Limb (tissue), 2 donors: ENCODE data around the gene FOXQ1.

Experiments used
- DNase-seq, 2 donors: peaks; one replicate each; pipeline ENCODE4 v3.0.0-alpha.2; 2016; ENCODE audit errors: extremely low spot score in 2 of 2

Gene FOXQ1

GRCh38 chr6:1290086-1290485 lies 21.8 kb upstream of the FOXQ1 start:
- no peak for DNase-seq

DNA sequence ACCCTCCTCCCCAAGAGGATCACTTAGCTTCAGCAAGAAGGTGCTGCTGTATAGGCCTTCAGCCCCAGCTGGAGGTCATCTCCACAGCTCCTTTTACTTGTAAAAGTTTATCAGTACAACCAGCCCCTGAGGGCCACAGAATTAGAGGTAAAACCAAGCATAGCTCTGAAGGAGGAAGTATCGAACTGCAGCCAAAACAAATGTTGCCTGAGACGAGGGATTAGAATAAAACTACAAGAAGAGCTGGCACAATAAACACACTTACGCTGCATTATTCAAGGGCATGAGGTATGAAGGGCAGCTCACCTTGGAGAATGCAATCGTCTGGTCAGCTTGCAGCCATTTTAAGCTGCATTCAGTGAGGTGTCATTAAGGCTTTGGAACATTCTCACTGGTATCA lies 21.1 kb upstream of the FOXQ1 start:
- no peak for DNase-seq

DNA sequence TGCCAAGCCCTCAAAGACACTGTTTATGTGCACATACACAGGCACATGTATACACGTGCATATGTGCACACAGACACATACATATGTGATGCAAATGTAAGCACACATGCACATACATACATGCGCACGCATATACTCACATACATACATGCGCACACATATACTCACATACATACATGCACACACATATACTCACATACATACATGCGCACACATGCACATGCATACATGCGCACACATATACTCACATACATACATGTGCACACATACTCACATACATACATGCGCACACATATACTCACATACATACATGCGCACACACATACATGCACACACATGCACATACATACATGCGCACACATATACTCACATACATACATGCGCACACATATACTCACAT lies 20.5 kb upstream of the FOXQ1 start:
- no peak for DNase-seq

GRCh38 chr6:1295420-1295819 lies 16.5 kb upstream of the FOXQ1 start:
- no peak for DNase-seq

- DNase-seq, result no peak
Measured at GRCh38 chr6:1296079-1296478, 15.8 kb upstream of the FOXQ1 start.

DNA sequence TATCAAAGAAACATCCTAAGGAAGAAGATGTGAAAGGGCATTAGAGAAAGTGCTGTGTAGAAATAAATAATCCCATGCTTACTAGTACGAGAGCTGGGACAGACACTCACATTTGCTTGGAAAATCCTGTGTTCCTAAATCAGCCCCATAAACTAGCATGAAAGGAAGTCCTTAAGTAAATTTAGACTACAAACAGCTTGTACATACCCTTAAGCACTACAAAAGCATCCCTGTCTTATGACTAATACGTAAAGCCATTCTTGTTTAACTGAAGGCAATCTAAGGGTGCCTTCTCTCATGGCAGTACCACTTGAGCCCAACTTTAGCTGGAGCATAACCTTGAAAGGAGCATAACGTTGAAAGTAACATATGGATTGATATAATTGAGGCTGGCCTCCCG lies 15.4 kb upstream of the FOXQ1 start:
- no peak for DNase-seq

- no peak for DNase-seq
Measured at GRCh38 chr6:1297746-1298145, 14.2 kb upstream of the FOXQ1 start.

GRCh38 chr6:1298768-1299167 lies 13.1 kb upstream of the FOXQ1 start:
- no peak for DNase-seq

- no peak for DNase-seq
Measured at GRCh38 chr6:1306133-1306532, 5.8 kb upstream of the FOXQ1 start.

- DNase-seq, result no peak
Measured at GRCh38 chr6:1309366-1309765, 2.5 kb upstream of the FOXQ1 start.

DNA sequence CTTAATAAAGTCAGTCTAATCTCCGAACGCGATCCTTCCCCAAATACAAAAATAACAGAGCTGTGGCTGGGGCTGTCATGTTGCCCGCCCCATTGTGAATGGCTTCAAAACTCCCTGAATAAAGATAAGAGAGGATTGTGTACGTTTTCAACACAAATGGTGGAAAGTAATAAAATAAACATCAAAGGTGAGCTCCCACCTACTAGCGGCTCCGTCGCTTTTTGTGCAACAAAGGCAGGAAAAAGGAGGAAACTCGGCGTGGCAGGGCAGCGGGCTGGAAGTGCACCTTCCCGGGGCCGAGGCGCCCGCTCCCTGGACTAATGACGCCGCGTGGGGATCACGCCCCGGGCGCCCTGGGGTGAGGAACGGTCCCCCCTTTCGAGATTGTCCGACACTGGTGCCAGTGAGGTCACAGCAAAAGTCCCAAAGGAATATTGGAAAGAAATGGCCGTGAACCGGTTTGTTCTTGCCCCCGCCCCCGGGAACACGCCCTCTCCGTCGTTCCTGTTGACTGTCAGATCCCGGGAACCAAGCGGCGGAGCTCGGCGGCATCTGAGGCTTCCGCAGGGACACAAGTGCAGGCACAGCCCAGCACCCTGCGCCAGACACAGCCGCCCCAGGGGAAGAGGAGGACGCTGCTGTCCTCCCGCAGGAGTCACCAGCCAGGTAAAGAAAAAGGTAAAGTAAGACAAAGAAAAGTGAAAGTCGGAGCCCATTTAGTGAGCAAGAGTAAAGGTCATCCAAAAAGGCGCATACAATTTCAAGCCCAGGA lies 1.1 kb upstream of the FOXQ1 start:
- DNase-seq, result peak in 1 of 2 donors; percentile 45

GRCh38 chr6:1312203-1312472 lies 240 bp downstream of the FOXQ1 start:
- DNase-seq, result no peak

DNA sequence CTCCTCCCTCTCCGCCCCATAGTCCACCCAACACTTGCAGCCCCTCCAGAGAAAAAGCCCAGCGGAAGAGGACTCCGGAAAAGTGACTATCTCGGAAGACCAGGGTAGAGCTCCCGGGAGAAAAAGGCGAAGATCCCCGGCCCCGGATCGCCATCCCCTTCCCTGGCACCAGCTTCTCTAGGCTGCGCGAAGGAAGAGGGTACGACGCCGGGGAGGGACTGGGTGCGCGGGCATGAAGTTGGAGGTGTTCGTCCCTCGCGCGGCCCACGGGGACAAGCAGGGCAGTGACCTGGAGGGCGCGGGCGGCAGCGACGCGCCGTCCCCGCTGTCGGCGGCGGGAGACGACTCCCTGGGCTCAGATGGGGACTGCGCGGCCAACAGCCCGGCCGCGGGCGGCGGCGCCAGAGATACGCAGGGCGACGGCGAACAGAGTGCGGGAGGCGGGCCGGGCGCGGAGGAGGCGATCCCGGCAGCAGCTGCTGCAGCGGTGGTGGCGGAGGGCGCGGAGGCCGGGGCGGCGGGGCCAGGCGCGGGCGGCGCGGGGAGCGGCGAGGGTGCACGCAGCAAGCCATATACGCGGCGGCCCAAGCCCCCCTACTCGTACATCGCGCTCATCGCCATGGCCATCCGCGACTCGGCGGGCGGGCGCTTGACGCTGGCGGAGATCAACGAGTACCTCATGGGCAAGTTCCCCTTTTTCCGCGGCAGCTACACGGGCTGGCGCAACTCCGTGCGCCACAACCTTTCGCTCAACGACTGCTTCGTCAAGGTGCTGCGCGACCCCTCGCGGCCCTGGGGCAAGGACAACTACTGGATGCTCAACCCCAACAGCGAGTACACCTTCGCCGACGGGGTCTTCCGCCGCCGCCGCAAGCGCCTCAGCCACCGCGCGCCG lies 822 bp downstream of the FOXQ1 start:
- DNase-seq, result peak in 1 of 2 donors; percentile 57

GRCh38 chr6:1313384-1313766 lies 1.5 kb downstream of the FOXQ1 start:
- DNase-seq, result no peak

DNA sequence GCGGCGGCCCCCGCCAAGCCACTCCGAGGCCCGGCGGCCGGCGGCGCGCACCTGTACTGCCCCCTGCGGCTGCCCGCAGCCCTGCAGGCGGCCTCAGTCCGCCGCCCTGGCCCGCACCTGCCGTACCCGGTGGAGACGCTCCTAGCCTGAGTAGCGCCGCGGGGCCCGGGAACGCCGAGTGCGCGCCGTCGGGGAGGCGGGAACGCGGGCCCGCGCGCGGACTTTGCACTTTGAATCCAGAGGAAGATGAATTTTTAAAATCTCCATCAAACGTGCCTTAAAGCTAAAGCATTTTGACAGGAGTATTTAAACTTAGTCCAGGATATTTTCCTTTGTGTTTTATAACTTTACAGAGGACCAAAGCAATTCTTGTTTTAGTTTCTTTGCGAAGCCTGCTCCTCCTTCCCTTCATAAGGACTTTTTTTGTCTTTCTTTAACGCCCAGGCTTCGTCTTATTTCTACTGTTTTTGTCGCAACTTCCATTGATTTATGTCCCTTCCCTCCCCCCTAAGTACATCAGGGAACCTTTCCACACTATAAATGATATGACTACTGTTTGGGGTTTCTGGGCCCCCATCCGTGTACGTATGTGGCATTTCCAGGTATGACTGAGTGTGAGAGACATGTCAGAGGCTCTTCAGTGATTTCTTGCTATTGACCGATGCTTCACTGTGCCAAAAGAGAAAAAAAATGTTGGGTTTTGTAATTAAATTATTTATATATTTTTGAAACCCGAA lies 2.0 kb downstream of the FOXQ1 start:
- peak in 1 of 2 donors; percentile 52 for DNase-seq

GRCh38 chr6:1314617-1315016 lies 2.7 kb downstream of the FOXQ1 start:
- DNase-seq, result no peak

DNA sequence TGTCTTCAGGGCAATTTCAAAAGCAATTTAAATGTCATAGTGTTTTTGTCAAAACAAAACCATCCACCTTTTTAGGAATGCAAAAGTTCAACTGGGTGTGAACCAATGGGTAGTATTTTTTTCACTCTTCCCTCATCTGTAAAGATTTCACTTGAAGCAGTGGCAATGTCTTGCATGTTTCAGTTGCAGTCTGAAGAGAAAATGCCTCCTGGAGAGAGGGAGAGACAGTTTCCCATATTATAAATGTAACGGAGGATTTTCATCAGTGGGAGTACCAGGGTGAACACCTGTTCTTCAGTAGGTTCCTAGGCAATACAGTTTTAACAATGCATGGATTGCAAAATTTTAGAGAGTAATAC lies 3.3 kb downstream of the FOXQ1 start:
- no peak for DNase-seq

DNA sequence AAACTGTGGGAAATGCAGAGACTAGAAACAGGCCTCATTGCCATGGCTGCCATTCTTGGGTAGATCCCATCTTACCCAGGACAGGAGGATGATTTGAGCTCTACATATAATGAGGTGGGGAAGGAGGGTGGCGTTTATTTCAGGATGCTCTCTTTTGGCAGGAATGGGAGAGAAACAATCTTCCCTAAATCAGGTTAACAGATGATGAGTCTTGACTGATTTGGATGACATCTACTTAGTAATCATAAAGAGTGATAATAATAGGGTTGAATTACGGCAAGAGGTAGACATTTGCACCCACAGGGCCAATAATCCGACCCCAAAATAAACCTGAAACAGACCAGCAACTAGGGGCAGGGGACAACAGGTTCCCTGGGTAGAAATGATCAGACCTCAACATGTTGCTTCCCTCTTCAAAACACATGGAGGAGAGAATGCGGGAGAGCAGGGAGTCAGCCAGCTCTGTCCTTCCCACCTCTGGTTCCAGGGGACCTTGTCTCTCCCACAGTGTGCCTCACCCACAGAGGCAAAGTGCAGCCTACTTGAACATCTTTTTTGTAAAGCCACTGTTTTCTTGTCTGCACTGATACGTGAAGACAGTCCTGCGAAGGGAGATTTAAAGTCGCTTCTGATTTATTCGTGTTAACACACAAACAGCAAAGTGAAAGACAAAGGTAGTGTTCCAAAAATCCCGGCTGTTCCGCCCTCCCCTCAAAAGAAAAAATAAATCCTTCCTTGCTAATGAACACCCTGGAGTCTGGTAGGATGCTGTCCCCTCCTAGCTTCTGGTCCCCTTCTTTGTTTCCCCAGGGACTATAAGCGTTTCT lies 3.9 kb downstream of the FOXQ1 start:
- DNase-seq, result no peak

GRCh38 chr6:1316489-1316971 lies 4.6 kb downstream of the FOXQ1 start:
- peak in 1 of 2 donors; percentile 55 for DNase-seq

DNA sequence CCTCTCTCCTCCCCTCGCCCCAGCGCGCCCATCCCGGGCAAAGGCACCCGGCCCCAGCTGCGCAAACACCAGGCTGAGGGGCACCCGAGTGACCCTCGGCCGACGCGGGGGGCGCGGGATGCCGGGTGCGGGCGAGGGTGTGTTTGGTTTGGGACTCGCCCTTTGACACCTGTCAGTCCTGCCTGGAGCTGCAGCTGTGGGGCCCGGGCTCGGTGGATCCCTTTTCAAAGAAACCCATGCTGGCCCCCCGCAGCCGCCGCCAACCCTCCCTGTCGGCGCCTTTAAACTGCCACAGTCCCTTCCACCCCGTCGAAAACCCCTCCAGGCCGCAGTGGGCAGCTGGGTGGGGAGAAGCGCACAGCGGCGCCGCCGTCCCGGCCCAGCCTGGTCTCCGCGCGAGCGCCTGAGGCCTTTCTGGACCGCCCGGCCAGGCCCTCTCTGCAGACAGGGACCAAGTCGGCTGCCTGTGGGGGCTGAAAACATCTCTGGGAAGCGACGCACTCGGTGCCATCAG lies 5.5 kb downstream of the FOXQ1 start:
- DNase-seq, result no peak

DNA sequence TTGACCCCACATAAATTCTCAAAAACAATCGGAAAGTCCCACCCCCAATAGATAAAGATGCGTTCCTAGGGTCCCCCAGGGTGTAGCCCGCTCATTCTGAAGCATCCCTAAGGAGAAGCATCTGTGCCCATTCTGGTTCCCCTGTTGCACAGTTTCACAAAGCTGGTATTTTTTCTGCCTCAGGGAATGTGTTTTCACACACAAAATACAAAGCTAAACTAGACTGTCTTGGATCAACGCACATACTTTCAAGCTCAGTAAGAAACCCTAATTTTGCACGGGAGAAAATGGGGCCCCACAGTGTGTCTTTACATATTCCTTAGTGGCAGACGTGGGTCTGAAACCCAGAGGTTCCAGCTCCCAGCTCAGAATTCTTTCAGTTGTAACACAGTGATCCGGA lies 6.1 kb downstream of the FOXQ1 start:
- no peak for DNase-seq
